ENCODE data around the gene ZNF835.
"Not testable (repeated sequence)": the region's sequence is repeated elsewhere in the genome, so short reads cannot be mapped to it uniquely, and the experiment has no call there.

Gene ZNF835

GRCh38 chr19:56678205-56678604 is 6.6 kb upstream of the ZNF835 start:
- no peak for DNase-seq (ENCODE audit: low read depth in 1 of 2, low spot score in 1 of 2)

GRCh38 chr19:56672610-56673009 is 1.1 kb upstream of the ZNF835 start:
- H3K4me3 ChIP-seq (replicated peaks; ENCODE audit: insufficient read depth, low read length); DNase-seq (ENCODE audit: low read depth in 1 of 2, low spot score in 1 of 2); H3K27ac ChIP-seq (replicated peaks); H3K27me3 ChIP-seq (ENCODE audit: insufficient read depth, poor library complexity, severe bottlenecking): not testable (repeated sequence)

More at GRCh38 chr19:56678205-56678604, 6.6 kb upstream of the ZNF835 start:
- no peak overlapping the region for H3K27ac ChIP-seq (replicated peaks)
- TF ChIP-seq GABPA (IDR thresholded peaks at IDR 0.05; ENCODE audit: low read depth) (no peak), POLR2AphosphoS5 (IDR thresholded peaks at IDR 0.05; ENCODE audit: low read depth) (no peak), SPI1 (IDR thresholded peaks at IDR 0.05; ENCODE audit: borderline replicate concordance, low read depth) (no peak), CTCF (IDR thresholded peaks at IDR 0.05; ENCODE audit: insufficient read depth, low read length) (no peak), REST (IDR thresholded peaks at IDR 0.05; ENCODE audit: insufficient replicate concordance, low read depth) (no peak)
- H3K27me3 ChIP-seq (ENCODE audit: insufficient read depth, poor library complexity, severe bottlenecking), result no peaks in the 10 kb centered on the region
- no peak overlapping the region for H3K4me3 ChIP-seq (replicated peaks; ENCODE audit: insufficient read depth, low read length)

- peak overlapping the region; percentile 1; the same call in 1 of the 2 replicates for H3K4me3 ChIP-seq (replicated peaks; ENCODE audit: insufficient read depth, low read length)
Measured at GRCh38 chr19:56670961-56671612, 470 bp downstream of the ZNF835 start.

More at GRCh38 chr19:56670961-56671612, 470 bp downstream of the ZNF835 start:
- no peak for DNase-seq (ENCODE audit: low read depth in 1 of 2, low spot score in 1 of 2)
- no peaks in the 10 kb centered on the region for H3K27me3 ChIP-seq (ENCODE audit: insufficient read depth, poor library complexity, severe bottlenecking)
- no peak for TF ChIP-seq GABPA (IDR thresholded peaks at IDR 0.05; ENCODE audit: low read depth)
- no peak for TF ChIP-seq POLR2AphosphoS5 (IDR thresholded peaks at IDR 0.05; ENCODE audit: low read depth)
- no peak for TF ChIP-seq REST (IDR thresholded peaks at IDR 0.05; ENCODE audit: insufficient replicate concordance, low read depth)
- no peak for TF ChIP-seq CTCF (IDR thresholded peaks at IDR 0.05; ENCODE audit: insufficient read depth, low read length)
- TF ChIP-seq SPI1 (IDR thresholded peaks at IDR 0.05; ENCODE audit: borderline replicate concordance, low read depth), result no peak
- peak overlapping the region; percentile 66 for H3K27ac ChIP-seq (replicated peaks)

All from HL-60 (cell line).